GM18873 (cell line): ENCODE results near the gene ZBTB33.

Source experiments
- ATAC-seq: cut with Tn5 transposase; IDR thresholded peaks from one replicate; pipeline ENCODE4 v1.9.1; 2021; ENCODE audit warnings: mild to moderate bottlenecking, moderate library complexity, moderate number of reproducible peaks; ENCODE audit not compliant: unreplicated experiment, low FRiP score

The ZBTB33 gene

GRCh38 chrX:120262859-120263708 lies 12.5 kb downstream of the ZBTB33 start:
- ATAC-seq = no peak

GRCh38 chrX:120264341-120264740 lies 13.7 kb downstream of the ZBTB33 start:
- no peak for ATAC-seq

DNA sequence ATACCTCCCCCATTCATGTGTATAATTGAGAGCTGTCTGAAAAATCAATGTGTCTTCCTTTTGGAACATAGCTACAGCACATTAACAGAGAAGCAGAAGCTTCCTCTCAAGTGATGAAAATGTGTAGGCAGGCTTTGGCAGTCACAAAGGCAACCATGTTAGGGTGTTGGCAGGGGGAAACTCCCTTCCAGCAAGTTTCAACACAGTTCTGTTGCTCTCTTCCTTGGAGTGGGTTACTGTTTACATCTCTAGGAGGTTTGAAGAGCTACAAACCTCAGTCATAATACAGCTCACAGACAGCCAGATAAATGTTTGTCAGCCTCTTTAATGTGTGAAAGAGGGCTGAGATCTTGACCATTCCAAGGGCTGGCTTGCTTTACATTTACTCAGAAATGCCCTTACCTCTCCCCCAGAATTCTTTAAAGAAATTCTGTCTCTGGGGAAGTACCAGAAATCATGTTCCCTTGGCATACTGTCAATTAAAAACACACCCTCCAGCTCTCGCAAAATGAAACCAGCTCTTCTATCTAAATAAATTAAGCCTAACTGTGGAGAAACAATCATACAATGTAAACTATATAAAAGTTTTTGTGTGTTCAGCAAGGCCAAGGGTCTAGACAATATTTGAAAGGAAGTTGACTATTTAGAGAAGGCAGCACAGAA lies 18.9 kb downstream of the ZBTB33 start:
- no peak for ATAC-seq

- ATAC-seq = no peak
Measured at GRCh38 chrX:120270567-120270966, 20.0 kb downstream of the ZBTB33 start.

DNA sequence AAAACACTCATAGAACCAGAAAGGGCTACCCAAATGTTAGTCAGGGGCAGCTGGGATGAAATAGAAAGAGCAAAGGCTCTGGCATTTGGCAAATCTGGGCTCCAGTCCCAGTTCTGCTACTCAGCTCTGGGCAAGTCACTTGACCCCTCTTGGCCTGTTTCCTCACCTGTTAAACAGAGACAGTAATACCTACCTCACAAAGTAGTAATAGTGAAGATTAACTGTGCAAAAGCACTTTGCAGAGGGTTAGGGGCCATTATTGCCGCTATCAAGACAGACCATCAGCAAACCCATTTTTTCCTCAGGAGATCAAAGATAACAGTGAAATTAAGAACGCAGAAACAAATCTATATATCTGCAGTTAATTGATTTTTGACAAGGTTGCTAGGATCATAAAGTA lies 20.6 kb downstream of the ZBTB33 start:
- no peak for ATAC-seq

GRCh38 chrX:120274145-120274544 lies 23.5 kb downstream of the ZBTB33 start:
- no peak for ATAC-seq

- no peak for ATAC-seq
Measured at GRCh38 chrX:120274958-120275357, 24.3 kb downstream of the ZBTB33 start.

- ATAC-seq = no peak
Measured at GRCh38 chrX:120281021-120281624, 30.5 kb downstream of the ZBTB33 start.

GRCh38 chrX:120281761-120282160 lies 31.1 kb downstream of the ZBTB33 start:
- ATAC-seq = no peak

- no peak for ATAC-seq
Measured at GRCh38 chrX:120282697-120283096, 32.1 kb downstream of the ZBTB33 start.

DNA sequence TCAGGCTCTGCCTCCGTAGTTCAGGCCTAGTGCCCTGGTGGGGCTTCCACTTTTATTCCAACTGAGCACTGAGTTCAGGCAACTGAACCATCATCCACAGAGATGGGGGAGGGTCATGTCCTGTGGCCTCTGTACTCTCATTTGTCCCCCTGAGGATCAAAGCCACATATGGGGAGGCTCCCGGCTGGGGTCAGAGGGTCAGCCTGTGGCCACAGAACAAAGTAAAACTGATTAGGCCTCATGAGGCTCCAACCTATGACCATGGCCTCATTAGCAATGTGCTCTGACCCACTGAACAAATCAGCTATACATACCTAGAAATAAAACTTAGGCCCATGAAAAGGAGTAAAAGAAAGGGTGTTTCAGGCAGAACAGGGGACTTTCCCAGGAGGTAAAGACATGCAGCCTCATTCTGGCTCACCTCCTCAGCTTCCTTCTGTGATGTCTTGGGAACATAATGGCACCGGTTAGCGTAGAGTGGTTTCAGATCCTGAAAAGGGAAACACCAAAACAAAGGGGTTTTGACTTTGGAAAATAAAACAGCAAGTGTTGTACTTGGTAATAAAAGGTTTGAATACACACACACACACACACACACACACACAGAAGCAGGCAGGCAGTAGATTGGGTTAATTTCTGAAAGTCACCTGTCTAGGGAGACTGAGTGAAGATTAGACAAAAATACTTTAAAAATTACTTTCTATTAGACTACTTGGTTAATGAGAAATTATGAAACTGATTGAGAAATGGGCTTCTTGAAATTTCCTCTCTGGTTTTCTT lies 36.3 kb downstream of the ZBTB33 start:
- no peak for ATAC-seq

GRCh38 chrX:120287513-120288112 lies 37.0 kb downstream of the ZBTB33 start:
- ATAC-seq = no peak

- ATAC-seq = no peak
Measured at GRCh38 chrX:120290107-120290506, 39.5 kb downstream of the ZBTB33 start.

GRCh38 chrX:120291211-120291610 lies 40.6 kb downstream of the ZBTB33 start:
- no peak for ATAC-seq

DNA sequence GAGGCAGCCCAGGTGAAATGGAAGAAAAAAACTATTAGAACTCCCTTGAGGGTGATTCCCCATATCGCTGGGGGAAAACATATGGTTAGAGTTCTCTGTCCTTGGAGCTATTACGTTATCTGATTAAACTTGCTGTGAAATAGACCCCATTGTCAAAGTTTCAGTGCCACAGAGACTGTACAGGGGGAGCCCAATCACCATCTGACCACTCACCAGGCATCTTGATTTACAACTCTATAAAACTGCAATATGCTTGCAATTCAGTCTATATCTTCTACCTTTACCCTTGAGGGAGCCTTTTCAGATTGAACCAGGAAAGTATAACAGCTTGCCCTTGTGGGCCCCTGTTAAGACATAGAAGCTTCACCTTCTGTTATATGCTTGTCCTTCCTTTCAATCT lies 42.4 kb downstream of the ZBTB33 start:
- ATAC-seq = no peak

DNA sequence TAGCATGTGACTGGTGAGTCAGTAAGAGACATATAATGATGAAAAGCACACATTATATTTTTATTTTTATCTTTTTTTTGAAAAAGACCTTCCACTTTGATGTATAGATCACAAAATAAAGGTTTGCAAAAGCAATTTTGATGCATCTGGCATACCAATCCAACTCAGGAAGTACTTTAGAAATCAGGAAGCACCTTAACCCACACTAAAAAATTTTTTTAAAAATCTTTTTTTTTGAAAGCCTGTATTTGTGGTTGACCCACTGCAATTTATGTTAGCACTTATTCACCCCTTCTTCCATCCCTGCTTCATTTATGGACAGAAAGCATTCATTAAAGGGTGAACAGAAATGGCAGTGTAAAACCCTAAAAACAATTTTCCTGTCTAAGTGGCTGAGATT lies 44.0 kb downstream of the ZBTB33 start:
- ATAC-seq = no peak

- ATAC-seq = no peak
Measured at GRCh38 chrX:120297923-120298322, 47.3 kb downstream of the ZBTB33 start.

DNA sequence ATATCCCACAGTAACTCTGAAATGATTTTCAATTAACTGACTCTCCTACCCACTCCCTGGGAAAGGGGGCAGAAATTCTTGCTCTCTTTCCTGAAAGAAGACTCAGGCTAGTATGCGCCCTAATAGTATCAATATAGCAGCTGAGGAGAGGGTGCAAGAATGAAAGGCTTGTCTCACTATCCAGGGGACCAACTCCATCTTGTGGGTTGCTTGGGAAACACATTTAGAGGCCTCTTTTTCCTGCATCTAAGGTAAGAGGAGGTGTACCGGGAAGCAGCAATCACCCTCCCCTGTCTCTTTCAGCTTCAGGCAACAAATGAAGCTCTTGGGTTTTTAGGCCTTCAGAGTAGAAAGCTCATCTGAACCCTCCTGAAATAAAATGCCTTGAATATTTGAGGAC lies 49.3 kb downstream of the ZBTB33 start:
- no peak for ATAC-seq

GRCh38 chrX:120301497-120301896 lies 50.9 kb downstream of the ZBTB33 start:
- no peak for ATAC-seq

DNA sequence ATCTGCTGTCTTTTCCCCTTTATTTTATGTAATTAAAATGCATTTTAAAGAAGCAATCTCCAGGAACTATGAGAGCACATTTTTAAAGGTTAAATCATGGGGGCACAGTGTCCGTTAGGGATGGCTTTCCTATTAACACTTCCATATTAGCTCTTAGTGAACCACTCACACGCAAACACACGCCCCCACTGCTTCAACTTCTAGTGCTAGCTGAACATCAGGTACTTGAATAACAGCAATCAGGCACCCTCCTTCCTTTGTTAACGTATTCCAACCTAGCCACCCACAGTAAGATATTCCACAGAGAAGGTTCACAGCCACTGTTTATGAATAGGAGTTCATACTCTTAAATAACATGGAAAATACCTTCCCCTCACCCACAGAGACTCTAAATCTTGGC lies 51.3 kb downstream of the ZBTB33 start:
- no peak for ATAC-seq
